GM18909 (cell line): ENCODE data around the gene TRPM3.

ENCODE experiments used
- ATAC-seq: cut with Tn5 transposase; IDR thresholded peaks from one replicate; pipeline ENCODE4 v1.9.1; 2021; ENCODE audit warnings: mild to moderate bottlenecking; ENCODE audit not compliant: unreplicated experiment, poor library complexity

Gene TRPM3

GRCh38 chr9:71105192-71105591 lies 16.2 kb downstream of the TRPM3 start:
- no peak for ATAC-seq

GRCh38 chr9:71098801-71099200 lies 22.6 kb downstream of the TRPM3 start:
- no peak for ATAC-seq

DNA sequence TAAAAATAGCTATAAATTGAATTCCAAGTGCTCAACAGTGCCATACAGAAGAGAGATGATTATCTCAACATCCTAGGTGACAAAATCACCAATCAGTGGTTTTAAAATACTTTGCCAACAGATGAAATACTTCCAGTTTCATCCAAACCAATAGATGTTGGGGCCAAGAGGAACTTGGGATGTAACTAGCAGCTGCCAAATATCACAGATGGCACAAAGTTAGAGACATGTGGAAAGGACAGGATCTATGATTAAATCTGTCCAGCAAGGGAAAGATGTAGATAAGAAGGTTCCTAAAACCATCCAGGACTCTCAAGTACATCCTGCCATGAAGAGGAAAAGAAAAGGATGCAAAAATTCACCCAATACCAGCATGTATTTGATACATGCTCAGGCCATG lies 23.8 kb downstream of the TRPM3 start:
- no peak for ATAC-seq

DNA sequence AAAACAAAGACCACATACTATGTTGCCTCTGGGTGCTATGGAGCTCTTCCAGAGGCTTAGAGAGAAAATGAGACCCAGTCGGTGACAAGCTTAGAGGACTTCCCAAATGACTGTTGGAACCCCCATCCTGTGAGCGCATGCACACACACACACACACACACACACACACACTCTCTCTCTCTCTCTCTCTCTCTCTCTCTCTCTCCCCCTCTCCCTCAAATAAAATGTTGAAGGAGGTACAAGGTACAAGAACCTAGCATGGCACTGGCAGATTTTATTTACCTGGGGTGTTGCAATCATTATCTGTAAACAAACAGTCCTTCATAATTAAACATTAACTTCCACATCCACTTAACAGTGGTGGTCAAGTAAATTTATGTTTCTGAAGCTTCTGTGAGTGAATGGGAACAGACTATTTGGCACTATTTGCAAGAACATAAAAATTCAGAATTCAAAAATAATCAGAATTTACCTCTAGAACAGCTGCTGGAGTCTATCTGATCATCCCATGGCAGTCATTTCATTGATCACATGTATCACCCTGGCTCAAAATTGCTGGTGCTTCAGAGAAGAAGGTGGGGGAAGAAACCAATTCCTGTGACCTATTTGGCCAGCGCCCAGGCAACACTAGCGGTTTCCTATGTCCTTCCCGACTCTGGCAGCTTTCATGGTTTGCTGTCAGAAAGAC lies 24.9 kb downstream of the TRPM3 start:
- no peak for ATAC-seq

- no peak for ATAC-seq
Observed at GRCh38 chr9:71094708-71095251, 26.6 kb downstream of the TRPM3 start.

GRCh38 chr9:71090896-71091295 lies 30.5 kb downstream of the TRPM3 start:
- no peak for ATAC-seq

DNA sequence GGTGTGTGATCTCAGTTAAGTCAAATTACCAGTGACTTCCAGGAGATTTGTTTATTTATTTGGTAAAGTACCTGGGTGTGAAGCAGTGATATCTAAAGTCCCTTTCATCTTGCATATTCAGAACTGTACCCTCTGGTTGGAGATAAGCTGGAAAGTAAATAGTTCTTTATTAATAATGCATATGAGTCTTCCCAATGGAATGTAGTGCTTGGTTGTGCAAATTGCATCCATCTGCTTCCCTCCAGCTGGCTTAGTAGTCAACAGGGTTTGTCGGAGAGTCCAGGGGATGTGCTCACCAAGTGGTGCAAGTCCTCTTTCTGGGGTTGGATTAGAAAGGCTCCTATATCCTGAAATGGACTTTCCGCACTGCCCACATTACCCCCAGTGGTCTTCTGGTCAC lies 42.0 kb downstream of the TRPM3 start:
- ATAC-seq = no peak

- no peak for ATAC-seq
Observed at GRCh38 chr9:71076096-71076495, 45.3 kb downstream of the TRPM3 start.

GRCh38 chr9:71073494-71073893 lies 47.9 kb downstream of the TRPM3 start:
- ATAC-seq = no peak

- no peak for ATAC-seq
Observed at GRCh38 chr9:71072587-71072986, 48.8 kb downstream of the TRPM3 start.

GRCh38 chr9:71071633-71072032 lies 49.8 kb downstream of the TRPM3 start:
- ATAC-seq = no peak

DNA sequence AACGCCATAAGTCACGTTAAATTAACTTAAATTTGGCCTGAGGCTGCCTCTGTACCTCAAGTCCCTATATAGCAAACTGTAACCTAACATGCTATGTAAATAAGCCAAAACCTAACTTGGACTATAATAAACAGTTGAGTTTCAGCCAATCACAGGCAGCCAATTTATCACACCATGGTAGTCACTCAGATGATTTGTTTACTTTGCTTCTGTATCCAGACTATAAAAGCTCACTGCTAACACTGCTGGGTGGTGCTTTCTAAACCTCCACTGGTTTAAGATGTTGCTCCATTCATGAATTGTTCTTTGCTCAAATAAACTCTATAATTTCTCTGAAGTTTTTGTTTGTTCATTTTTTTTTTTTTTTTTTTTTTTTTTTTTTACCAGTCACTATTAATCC lies 62.8 kb downstream of the TRPM3 start:
- ATAC-seq = no peak

- ATAC-seq = no peak
Observed at GRCh38 chr9:71052287-71052686, 69.1 kb downstream of the TRPM3 start.

- no peak for ATAC-seq
Observed at GRCh38 chr9:71048280-71048679, 73.1 kb downstream of the TRPM3 start.

DNA sequence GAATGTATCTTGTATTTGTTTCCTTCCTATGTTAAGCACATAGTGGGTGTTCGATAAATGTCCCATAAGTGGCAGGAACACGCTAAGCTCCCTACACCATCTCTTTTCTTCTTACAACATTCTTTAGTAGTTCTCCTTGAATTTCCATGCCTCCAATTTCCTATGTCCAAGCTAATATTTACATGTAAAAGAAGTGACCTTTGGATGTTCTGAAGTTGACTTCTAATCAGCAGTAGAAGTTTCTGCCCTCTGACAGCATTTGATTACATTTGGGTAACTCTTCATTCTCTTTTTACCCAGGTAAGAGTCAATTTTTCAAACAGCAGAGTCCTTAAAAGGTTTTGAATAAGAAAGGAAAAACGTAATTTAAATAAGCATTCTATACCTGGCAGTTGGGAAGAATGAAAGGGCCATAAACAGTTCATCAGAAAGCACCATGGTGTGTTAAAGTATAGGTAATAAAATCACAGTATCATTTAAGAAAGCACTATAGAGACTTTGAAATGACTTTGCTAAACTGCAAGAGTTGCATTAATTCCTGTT lies 78.9 kb downstream of the TRPM3 start:
- ATAC-seq = no peak

DNA sequence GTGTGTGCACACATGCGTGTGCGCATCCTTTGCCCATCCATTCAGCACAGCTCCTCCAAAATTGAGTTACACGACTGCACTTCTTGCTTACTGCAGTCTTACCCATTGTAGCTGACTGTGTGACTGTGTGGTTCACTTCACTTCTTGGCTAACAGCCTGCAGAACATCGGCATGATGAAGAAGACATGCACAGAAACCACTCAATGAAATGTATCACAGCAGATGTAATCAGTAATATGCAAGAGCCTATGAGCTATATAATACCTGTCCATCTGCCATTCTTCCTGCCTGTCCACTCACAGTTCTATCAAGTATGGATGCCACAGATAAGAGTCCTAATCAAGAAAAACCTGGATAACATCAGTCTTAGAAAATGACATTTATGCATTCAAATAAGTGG lies 83.9 kb downstream of the TRPM3 start:
- ATAC-seq = no peak

DNA sequence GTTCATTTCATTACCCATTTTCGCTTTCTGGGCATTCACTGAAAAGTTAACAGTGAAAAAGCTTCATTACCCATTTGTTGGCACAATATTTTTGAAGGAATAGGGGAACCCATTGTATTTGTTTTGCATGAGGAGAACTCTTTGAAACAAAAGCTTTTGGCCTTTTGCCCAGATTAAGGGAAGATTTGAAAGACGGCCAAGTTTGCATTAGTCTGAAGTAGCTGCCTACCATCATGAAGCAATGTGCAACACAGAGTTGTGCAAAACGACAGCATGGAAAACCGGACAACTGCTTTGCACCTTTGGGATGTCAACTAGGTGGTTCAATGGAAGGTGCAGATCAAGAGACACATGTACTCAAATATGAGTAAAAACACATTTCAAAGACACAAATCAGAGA lies 84.9 kb downstream of the TRPM3 start:
- no peak for ATAC-seq

DNA sequence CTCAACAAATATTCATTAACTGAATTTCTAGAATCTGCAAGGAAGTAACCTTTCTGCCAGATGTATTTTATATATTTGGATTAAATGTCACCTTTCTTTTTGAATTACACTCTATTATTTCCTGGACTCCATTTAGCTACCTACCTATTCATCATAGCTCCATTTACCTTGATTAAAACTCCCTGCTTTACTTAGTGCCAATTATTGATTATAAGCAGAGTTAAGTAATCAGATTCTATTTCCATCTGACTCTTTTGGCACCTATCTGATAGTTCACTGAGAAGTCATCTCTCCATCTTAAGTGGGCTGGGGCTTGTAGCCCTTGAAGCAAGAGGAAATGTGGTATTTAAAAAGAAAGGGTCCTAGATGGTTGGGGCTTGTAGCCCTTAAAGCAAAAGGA lies 88.6 kb downstream of the TRPM3 start:
- no peak for ATAC-seq

DNA sequence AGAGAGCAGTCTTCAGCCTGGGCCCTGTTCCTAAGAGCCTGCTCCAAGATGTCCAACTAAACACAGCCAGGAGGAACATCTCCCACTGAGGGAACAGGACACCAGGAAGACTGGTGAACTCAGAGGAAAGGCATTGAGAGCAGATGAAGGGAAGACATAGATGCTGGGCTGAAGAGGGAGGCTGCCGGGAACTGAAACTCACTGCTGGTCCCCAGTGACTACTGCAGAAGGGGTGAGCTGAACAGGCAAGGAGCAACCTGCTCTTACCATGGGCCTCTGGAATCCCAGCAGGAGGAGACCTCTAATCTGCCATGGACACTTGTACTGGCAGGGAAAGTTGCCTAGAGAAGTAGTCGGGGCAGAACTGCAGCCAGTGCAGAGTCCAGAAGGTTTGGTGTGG lies 95.7 kb downstream of the TRPM3 start:
- no peak for ATAC-seq

DNA sequence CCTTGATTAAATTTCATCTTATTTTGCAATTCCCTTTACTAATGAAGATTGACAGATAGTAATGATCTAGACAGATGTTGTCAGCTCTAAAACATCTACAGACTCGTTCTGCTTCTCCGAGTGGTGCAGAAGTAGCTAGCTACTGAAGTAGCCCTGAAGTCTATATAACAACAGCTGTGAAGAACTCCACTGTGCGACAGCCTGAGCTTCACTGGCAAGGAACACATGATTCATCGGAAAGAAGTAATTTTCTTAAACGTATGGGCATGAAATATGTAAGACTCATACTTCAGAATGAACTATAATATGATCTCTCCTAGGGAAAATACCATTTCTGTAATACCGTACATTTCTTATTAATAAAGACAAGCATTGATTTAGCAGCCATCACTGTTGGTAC lies 96.2 kb downstream of the TRPM3 start:
- ATAC-seq = no peak

GRCh38 chr9:71010258-71010657 lies 111.2 kb downstream of the TRPM3 start:
- ATAC-seq = no peak

DNA sequence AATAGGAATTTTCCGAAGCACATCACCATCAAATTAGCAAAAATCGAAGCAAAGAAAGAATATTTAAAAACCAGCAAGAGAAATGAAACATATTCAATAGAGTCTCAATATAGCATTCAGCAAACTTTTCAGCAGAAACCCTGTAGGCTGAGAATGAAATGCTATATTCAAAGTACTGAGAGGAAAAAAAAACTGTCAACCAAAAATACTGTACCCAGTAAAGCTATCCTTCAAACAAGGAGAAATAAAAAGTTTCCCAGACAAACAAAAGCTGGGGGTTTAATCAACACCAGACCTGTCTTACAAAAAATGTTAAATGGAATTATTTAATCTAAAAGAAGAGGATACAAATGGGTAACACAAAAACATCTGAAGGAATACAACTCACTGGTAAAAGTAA lies 116.0 kb downstream of the TRPM3 start:
- ATAC-seq = no peak
